GM04504 (cell line): ENCODE results near the gene RPL39L.
"Not testable (repeated sequence)": the region's sequence is repeated elsewhere in the genome, so short reads cannot be mapped to it uniquely, and the experiment has no call there.

Experiments
- DNase-seq: peaks from one replicate; pipeline ENCODE4 v3.0.0-alpha.2; 2012; ENCODE audit warnings: low read depth

Gene RPL39L

DNA sequence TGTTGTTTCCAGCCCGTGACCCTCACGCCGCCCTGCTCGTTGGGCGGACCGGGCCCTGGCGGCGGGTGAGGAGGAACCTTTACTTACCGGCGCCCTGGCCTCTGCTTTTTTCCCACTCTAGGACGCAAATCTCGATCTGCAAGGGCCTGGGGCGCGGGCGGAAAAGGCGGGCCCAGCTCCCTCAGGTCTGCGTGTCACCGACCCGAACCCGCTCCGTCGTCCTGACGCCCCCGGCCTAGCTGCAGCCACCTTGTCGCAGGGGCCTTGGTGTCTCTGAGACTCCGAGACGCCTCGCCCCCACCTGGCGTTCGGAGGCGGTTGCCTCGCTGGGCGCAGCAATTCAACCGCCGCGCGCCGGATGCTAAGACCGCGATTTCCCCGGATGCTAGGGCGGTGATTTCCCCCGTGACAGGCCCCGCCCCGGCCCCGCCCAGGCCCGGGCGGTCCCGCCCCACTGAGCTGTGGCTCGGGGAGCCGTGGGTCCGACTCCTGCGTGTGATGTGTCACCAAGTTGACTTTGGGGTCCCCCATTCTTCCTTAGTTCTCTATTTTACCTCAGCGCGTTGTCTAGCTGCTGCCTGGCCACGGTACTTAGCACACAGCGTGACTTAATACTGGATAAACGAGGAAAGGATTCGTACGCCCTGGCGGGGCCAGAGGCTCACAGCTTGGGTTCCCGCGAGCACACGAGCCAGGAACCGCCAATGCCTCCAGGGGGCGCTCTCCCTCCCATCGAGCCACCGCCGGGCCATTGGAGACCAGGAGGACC, at the start of gene RPL39L:
TSS of gene RPL39L (minus strand) at position 371 of the 769 bp plus-strand sequence. CDS start 18,196 bp downstream, outside the sequence.
- peak; percentile 67 for DNase-seq

DNA sequence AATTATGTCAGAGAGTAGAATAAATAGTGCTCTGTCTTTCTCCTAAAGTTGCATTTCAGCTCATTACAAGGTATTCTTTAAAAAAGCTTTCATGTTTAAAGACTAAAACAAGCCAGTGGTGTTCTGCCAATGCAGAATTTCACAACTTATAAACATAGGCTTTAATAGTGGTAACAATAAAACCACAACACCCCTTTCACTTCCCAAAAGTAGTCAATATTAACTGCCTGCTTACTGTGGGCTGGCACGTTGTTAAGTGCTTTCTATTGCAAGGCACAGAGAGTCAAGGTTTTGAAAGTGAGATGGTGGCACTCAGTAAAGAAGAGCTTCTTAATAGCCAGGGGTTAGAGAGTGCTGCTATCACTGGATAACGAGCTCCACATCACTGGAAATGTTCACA, 49.6 kb upstream of the RPL39L start:
- no peak for DNase-seq

DNA sequence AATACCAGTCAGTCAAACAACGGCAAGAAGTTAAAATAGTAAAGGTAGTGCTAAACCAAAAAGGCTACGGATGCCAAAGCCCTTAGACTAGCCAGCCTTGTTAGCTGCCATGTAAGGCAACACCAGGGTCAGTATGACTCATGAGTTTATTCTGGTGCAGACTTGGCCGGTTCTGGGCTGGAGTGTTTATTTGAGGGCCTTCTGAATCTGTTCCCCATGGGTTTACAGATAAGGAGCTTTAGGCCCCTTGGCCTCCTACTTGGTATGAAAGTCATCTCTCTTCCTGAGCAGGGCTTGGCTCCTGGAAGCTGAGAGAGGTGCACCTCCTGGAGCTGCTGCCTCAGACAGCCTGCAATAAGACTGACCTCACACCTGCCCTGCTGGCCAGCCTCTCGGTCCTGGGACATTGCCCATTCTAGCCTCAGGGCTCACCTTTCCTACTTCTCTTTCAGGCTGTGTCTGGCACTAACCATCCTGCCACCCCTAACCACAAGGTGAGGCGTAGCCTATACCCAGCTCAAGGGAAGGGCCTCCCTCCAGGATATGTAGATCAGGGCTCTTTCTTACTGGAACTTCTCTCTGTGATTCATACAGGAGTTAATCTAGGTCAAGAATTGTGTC, 47.6 kb upstream of the RPL39L start:
- DNase-seq, result peak; percentile 40

DNA sequence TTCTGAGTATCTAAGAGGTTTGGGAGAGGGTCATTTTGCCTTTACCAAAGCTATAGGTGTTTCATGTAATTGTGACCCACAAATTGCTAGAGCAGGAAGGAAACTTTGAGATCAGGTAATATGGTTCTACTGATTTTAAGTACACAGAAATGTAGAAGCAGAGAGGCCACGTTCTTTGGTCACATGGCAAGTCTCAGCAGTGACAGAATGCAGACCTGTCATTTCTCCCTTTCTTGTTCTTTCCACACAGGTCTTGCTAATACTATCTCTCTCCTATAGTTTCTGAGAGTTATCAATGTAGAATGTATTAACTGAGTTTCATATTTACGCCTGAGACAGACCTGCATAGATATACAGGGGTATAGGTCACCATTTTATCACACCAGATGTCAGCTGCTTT, 47.1 kb upstream of the RPL39L start:
- no peak for DNase-seq

DNA sequence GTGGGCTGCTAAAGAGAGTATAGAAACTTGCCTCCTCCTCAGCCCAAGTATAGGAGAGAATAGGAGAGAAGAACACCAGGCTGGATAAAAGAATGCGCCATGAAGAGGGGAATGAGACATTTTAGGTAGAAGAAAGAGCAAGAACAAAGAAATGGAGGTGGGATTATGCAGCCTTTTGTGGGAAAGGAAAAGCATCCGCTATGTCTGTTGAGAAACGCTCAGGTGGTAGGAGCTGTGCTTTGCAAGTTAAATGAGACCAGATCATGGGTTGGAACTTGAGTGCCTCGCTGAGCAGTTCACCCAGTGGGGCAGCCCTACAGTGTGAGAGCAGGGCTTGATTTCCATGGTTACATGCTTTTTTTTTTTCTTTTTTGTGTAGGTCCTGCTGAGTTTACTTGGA, 46.5 kb upstream of the RPL39L start:
- no peak for DNase-seq

DNA sequence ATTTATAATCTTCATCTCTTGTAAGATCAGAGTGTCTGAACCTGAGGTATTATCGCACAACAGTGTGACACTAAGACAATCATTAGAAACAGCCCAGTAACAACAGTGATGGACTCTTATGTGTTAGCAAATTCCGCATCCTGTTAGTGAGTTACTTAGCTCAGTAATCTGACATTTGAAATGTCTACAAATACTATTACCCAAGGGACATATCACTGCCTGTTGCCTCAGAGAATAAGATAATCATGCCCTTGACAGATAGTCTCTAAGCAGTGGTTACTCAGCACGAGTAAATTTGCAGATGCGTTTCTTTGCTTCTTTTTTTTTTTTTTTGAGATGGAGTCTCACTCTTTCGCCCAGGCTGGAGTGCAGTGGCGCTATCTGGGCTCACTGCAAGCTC, 44.6 kb upstream of the RPL39L start:
- DNase-seq, result no peak

DNA sequence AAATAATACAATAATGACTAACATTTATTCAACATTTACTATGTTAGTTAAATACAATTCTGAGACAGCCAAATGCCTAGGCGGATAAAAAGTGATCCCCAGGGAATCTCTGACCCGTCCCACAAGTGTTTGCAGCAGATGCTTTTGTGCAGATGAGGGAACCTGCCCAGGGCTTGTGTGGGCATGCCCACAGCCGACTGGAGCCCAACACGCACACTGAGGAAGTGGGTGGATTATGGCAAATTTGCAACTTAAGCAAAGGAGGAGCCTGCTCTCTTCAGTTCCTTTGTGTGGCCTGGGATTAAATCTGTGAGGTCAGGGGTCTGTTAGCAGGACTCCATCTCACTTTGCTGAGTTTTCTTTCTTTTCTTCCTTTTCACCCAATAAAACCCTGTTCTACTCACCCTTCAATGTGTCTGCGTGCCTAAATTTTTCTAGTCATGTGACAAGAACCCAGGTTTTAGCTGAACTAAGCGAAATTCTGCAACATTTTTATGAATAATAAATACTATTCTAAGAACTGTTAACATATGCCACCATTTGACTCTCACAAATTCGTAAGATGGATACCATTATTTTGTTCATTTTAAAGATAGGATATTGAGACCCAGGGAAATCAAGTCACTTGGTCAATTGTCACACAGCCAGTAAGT, 44.0 kb upstream of the RPL39L start:
- peak; percentile 46 for DNase-seq

DNA sequence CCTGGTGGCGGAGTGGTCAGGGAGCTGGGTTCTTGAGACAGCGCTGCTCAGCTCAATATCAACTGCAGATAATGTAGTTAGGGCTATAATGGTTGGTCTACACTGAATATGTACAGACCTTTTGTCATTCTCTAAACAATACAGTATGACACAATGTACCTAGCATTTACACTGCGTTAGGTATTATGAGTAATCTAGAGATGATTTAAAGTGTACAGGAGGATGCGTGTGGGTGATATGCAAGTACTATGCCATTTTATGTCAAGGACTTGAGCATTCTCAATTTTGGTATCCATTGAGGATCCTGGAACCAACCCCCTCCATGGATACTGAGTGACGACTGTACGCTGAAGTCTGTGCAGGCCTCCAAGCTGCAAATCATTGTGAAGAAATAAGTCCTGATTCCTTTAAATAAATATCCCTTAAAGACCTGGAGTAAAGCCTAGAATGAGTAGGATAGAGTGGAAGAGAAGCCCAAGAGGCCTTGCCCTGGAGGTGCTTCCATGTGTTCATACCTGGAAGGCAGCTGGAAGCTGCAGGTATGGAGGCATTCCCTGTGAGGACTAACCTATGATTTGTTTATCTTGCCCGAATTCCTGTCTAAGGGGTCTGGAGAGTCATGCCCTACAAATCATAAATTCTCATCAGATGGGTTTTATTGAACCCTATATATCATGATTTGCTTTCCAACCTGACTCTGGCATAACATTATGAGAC, 42.3 kb upstream of the RPL39L start:
- DNase-seq, result no peak

DNA sequence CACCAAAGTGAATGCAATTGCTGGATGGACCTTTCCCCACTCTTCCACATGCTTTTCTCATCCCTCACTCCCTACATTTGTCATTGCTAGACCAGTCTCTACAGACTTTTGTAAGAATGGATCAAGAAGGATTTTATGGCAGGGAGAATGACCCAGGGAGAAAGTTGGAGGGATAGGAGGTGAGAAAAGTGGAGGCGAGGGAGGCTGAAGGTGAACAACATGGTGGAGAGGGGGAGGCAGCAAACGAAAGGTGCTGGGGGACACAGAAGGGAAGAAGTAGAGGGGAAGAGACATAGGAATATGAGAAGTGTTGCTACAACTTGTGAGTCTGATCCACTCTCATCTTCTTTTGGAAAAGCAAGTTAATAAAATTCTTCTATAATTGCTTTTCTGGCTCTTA, 33.6 kb upstream of the RPL39L start:
- no peak for DNase-seq

DNA sequence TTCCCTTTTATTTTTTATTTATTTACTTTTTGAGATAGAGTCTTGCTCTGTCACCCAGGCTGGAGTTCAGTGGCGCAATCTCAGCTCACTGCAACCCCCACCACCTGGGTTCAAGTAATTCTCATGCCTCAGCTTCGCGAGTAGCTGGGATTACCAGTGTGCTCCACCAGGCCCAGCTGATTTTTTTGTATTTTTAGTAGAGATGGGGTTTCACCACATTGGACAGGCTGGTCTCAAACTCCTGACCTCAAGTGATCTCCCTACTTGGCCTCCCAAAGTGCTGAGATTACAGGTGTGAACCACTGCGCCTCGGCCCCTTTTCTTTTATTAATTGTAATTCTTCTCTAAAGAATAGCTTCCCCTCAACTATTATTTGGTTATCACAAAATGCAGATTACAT, 31.6 kb upstream of the RPL39L start:
- not testable (repeated sequence) for DNase-seq

DNA sequence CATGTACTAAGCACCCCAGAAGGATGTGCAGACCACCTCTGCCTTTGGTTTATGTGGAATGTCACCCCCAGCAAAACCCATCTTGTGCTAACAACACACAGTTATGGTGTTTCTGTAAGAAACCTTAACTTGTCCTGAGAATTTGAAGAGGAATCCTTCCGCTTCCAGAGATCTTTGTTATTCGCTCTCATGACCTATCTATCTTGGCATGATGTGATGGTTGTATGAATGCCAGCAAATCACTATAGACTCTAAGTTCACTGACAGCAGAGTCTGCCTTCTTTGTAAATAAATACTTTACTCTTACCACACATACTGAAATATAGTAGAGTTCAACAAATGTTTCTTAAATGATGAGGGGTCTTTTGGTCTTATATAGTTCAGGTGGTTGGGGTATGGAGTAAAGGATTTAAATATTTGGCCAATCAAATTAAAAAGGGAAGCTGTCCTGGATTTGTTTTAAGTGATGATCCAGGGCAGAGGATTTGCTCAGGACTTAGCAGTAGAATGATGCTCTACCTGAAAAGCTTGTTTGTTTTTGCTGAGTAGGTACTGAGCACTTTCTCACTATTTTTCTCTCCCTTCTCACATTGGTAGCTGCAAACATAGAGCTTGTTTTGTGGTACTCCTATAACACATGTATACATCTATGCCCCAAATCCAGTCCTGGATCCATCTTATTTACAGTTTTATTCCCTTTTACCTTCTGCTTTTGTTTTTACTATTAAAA, 30.1 kb upstream of the RPL39L start:
- DNase-seq, result no peak

DNA sequence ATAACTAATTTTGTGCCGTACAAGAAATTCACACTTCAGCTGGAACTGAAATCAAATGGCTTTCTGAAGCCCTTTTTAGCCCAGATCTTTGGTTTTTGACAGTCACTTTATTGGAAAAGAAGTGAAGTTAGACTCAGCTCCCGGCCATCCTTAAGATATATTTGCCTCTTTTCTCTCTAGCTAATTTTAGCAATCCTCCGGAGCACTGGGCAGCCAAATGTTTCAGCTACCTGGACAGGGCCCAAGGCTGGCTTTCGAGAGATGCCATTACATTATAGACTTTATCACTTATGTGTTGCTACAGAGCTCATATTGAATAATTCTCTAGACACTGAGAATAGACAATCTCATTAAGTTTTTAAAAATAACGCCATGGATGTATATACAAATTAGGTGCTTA, 28.5 kb upstream of the RPL39L start:
- no peak for DNase-seq

DNA sequence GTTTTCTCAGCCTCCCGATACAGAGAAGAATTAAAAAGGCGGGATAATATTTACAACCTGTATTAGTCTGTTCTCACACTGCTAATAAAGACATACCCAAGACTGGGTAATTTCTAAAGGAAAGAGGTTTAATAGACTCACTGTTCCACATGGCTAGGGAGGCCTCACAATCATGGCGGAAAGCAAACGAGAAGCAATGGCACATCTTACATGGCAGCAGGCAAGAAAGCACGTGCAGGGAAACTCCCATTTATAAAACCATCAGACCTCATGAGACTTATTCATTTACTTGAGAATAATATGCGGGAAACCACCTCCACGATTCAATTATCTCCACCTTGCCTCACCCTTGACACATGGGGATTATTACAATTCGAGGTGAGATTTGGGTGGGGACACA, 27.5 kb upstream of the RPL39L start:
- DNase-seq, result no peak

DNA sequence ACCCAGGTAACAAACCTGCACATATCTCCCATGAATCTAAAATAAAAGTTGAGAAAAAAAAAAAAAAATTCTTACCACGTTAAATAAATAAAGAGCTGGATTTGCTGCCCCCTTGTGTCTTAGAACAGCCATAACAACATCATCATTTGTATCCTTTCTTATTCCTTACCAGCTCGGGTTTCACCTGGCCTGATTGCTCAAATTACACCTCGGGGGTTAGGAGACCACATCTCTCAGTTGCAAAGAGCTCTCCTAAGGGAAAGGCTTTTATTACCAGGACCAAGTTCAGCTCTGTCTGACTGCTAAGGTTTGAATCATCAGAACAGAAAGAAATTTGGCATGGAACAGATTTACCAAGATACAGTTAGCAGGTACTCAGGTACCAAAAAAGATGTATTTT, 25.8 kb upstream of the RPL39L start:
- DNase-seq, result peak; percentile 27

DNA sequence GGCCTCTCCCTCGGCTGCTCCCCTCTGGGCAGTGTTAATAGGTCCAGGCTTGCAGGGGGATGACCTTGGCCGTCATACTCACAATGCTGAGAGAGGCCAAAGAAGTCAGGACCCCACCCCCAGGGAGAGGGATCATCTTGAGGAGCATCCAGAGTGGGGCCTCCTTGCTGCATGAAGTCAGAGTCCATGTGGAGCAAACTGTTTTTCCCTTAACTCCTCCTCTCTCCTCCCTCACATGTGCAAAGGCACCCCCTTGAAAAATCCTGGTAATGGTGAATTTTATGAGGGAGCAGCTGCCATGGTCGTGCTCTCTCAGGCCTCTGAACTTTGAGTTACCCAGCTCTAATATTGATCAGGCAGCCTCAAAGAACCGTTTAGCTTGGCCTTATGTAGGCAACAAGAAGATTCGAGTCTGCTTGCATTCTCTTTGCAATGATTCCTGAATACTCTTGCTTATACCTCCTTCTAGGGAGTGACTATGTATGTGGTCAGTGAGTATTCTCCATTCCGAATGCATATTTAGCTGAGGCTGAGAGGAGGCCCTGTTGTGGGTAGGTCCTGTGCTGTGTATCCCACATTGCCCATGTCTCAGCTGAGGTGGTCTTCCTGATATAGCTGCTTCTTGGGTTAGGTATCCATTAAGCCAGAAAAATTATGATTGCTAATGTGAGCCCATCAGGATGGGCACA, 23.1 kb upstream of the RPL39L start:
- DNase-seq, result no peak

DNA sequence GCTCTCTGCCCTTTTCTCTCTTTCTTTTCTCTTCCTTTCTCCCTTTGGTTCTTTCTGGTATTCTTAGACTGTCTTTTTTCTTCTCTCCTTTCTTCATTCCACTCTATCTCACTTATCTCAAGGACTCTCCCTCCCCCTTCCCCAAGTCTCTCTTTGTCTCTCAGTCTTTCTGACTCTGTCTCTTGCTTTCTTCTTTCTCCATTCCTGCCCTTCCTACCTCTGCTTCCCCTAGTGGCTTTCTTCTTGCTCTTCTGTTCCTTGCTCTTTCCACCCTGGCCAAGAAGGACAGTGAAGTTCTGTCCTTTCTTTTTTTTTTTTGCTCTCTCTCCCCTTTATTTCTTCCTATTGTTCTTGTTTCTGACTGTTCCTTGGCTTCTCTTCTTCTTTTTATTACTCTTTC, 22.3 kb upstream of the RPL39L start:
- DNase-seq, result no peak

DNA sequence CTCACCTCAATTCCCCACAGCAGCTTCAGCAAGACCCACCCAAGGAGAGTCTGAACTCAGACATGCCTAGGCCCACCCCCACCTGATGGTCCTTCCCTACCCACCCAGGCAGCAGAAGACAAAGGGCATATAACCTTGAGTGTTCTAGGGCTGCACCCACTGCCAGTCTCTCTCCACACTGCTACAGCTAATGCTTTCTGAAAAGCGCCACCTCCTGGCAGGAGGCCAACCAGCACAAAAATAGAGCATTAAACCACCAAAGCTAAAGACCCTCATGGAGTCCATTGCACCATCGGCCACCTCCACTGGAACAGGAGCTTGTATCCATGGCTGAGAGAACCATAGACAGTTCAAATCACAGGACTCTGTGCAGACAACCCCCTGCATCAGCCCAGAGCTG, 11.3 kb upstream of the RPL39L start:
- no peak for DNase-seq

DNA sequence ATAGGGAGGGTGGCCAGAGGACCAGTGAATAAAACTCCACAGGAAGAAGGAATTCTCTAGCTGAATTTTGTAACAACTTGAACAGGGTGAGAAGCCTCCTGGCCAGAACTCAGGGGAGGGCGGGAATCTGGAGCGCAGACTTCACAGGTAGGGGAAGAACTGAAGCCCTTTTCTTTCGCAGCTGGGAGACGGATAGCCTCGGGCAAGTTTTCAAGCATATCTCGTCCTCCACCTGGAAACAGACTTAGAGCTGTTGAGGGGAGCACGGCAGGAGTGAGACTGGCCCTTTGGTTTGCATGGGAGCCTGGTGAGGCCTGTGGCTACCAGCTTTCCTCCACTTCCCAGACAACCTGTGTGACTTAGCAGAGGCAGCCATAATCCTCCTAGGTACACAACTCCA, 10.9 kb upstream of the RPL39L start:
- DNase-seq, result no peak

DNA sequence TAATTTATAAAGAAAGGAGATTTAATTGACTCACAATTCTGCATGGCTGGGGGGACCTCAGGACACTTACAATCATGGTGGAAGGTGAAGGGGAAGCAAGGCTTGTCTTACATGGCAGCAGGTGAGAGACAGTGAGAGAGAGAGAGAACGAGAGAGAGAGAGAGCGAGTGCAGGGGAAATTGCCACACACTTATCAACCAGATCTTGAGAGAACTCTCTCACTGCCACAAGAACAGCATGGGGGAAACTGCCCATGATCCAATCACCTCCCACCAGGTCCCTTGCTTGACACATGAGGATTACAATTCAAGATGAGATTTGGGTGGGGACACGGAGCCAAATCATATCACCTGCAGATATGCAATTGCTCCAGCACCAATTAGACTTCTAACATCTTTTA, 7.1 kb upstream of the RPL39L start:
- DNase-seq, result no peak

DNA sequence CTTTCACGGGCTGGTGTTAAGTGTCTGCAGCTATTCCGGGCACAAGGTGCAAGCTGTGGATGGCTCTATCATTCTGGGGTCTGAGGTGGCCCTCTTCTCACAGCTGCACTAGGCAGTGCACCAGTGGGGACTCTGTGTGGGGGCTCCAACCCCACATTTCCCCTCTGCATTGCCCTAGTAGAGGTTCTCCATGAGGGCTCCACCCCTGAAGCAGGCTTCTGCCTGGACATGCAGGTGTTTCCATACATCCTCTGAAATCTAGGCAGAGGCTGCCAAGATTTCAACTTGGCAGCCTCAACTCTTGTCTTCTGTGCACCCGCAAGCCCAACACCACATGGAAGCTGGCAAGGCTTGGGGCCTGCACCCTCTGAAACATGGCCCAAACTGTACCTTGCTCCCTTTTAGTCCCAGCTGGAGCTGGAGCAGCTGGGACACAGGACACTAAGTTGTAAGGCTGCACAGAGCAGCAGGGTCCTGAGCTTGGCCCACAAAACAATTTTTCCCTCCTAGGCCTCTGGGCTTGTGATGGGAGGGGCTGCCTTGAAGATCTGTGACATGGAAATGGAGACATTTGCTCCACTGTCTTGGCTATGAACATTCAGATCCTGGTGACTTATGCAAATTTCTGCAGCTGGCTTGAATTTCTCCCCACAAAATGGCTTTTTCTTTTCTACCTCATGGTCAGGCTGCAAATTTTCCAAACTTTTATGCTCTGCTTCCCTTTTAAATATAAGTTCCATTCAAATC, 6.0 kb upstream of the RPL39L start:
- DNase-seq, result no peak

DNA sequence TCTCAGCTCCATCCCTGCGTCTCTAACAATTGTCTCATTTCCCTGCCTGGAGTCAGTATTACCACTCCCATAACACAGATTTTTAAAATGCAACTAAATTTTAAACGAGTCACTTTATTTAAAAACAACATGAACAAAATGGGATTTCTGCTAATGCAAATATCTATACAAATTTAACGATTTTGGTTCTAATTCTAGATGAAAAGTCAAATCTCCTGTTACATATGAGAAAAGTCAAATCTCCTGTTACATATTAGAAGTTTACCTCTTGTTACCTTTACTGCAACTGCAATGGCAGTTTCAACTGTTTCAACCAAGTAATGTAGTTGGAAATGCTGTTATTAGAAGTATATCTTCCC, 578 bp upstream of the RPL39L start:
- no peak for DNase-seq
